Neural progenitor cell (in vitro differentiated cells): ENCODE measurements around the gene SPRING1.

Source experiments
- CTCF ChIP-seq: fragments of 200-600 bp; sonication (generic); IDR thresholded peaks from 2 replicates; pipeline ENCODE4 v1.5.1; 2017; ENCODE audit warnings: antibody characterized with exemption, mild to moderate bottlenecking
- EZH2 ChIP-seq: fragments of 200-600 bp; sonication (generic); IDR thresholded peaks from 2 replicates; pipeline ENCODE4 v1.6.1; 2017; ENCODE audit warnings: antibody characterized with exemption, mild to moderate bottlenecking, moderate library complexity

- no peak for TF ChIP-seq EZH2
- TF ChIP-seq CTCF, result no peak
Measured at GRCh38 chr12:116727261-116727660, 10.6 kb downstream of the SPRING1 start.
